Thoracic aorta (tissue), 2 donors: Measurements from ENCODE around the gene NCBP3. TPM values are rescaled to one million over a fixed set of nuclear protein-coding genes. Genes with fewer than 3 reads are reported as not detected.

Experiments used
- ATAC-seq: fragments of 150-250 bp; one replicate; pipeline ENCODE4 v1.8.0; 2017; ENCODE audit warnings: low read depth; ENCODE audit not compliant: insufficient number of reproducible peaks, low FRiP score
- DNase-seq: peaks from one replicate; pipeline ENCODE4 v3.0.0-alpha.2; 2020; ENCODE audit warnings: low spot score
- H3K27ac ChIP-seq, 2 donors: fragments of 200-600 bp; sonication (generic); 1 replicate in 1 of 2; 2 replicates in 1 of 2; pipeline ENCODE4 v1.5.1; 2016; ENCODE audit warnings: mild to moderate bottlenecking in 2 of 2, moderate library complexity in 2 of 2
- H3K27me3 ChIP-seq: fragments of 200-600 bp; sonication (generic); replicated peaks from 2 replicates; pipeline ENCODE4 v1.6.0; 2016; ENCODE audit warnings: mild to moderate bottlenecking; ENCODE audit not compliant: insufficient read depth
- H3K36me3 ChIP-seq: fragments of 200-600 bp; sonication (generic); one replicate; pipeline ENCODE4 v1.5.1; 2016
- H3K4me1 ChIP-seq, 2 donors: fragments of 200-600 bp; sonication (generic); 1 replicate in 1 of 2; 2 replicates in 1 of 2; pipeline versions ENCODE4 v1.5.1 to v1.6.0; 2016; ENCODE audit warnings: low read depth in 2 of 2, mild to moderate bottlenecking in 1 of 2; ENCODE audit not compliant: control insufficient read depth in 1 of 2
- H3K4me3 ChIP-seq: fragments of 200-600 bp; sonication (generic); 2 replicates; pipeline ENCODE4 v1.5.1; 2016; ENCODE audit warnings: mild to moderate bottlenecking
- H3K9me3 ChIP-seq: fragments of 200-600 bp; sonication (generic); 2 replicates; pipeline ENCODE4 v1.5.1; 2016
- CTCF ChIP-seq: fragments of 200-600 bp; sonication (generic); IDR thresholded peaks from one replicate; pipeline ENCODE4 v1.5.1; 2019; ENCODE audit warnings: antibody characterized with exemption
- total RNA-seq, 2 donors: library from RNA; depleted of rRNA; stranded (reverse); fragments of >200 nt; gene quantifications; one replicate each; pipeline versions ENCODE4 v1.1.0 to v1.2.3, GENCODE V29; 2016

Gene NCBP3
- total RNA-seq, 2 donors from 2014 or later = 28.8 to 47.8 TPM

GRCh38 chr17:3813171-3813570 is 32.9 kb downstream of the NCBP3 start:
- Histone ChIP-seq H3K27ac (no peak overlapping the region), H3K4me3 (no peak overlapping the region), H3K4me1 (no peaks in the 10 kb centered on the region), H3K36me3 (peaks cover 66% of the 10 kb centered on the region), H3K27me3 (no peaks in the 10 kb centered on the region), H3K9me3 (no peaks in the 10 kb centered on the region)
- DNase-seq (no peak), ATAC-seq (no peak)
- no peak for TF ChIP-seq CTCF

- DNase-seq (no peak), ATAC-seq (no peak)
- H3K27me3 ChIP-seq = no peaks in the 10 kb centered on the region
- H3K36me3 ChIP-seq = peaks cover 67% of the 10 kb centered on the region
- no peaks in the 10 kb centered on the region for H3K4me1 ChIP-seq
- no peaks in the 10 kb centered on the region for H3K9me3 ChIP-seq
- no peak for TF ChIP-seq CTCF
- no peak overlapping the region for H3K27ac ChIP-seq
- H3K4me3 ChIP-seq = no peak overlapping the region
These were observed 33.3 kb downstream of the NCBP3 start for GRCh38 chr17:3812771-3813170.

GRCh38 chr17:3812284-3812683 is 33.8 kb downstream of the NCBP3 start:
- no peaks in the 10 kb centered on the region for H3K4me1 ChIP-seq
- H3K27me3 ChIP-seq = no peaks in the 10 kb centered on the region
- TF ChIP-seq CTCF = no peak
- H3K9me3 ChIP-seq = no peaks in the 10 kb centered on the region
- no peak overlapping the region for H3K4me3 ChIP-seq
- no peak for ATAC-seq
- DNase-seq = no peak
- H3K27ac ChIP-seq = no peak overlapping the region
- peaks cover 69% of the 10 kb centered on the region for H3K36me3 ChIP-seq

- Histone ChIP-seq H3K4me3 (no peak overlapping the region), H3K27ac (no peak overlapping the region), H3K4me1 (no peaks in the 10 kb centered on the region), H3K36me3 (peaks cover 56% of the 10 kb centered on the region), H3K9me3 (no peaks in the 10 kb centered on the region), H3K27me3 (no peaks in the 10 kb centered on the region)
- ATAC-seq (no peak), DNase-seq (no peak)
- no peak for TF ChIP-seq CTCF
These were observed 36.0 kb downstream of the NCBP3 start for GRCh38 chr17:3810019-3810418.

- ATAC-seq = no peak
- no peaks in the 10 kb centered on the region for H3K27me3 ChIP-seq
- peaks cover 48% of the 10 kb centered on the region for H3K36me3 ChIP-seq
These were observed 36.9 kb downstream of the NCBP3 start for GRCh38 chr17:3809135-3809534.

More at GRCh38 chr17:3809135-3809534, 36.9 kb downstream of the NCBP3 start:
- no peak for DNase-seq
- Histone ChIP-seq H3K9me3 (no peaks in the 10 kb centered on the region), H3K4me1 (no peaks in the 10 kb centered on the region), H3K4me3 (no peak overlapping the region), H3K27ac (no peak overlapping the region)
- TF ChIP-seq CTCF = no peak
